ENCODE data around the gene NCKAP5L. TPM values are rescaled to one million over a fixed set of nuclear protein-coding genes. Genes with fewer than 3 reads are reported as not detected.

NCKAP5L gene
- total and polyA plus RNA-seq, 2 experiments from 2014 or later, result 10.2 to 37.0 TPM

DNA sequence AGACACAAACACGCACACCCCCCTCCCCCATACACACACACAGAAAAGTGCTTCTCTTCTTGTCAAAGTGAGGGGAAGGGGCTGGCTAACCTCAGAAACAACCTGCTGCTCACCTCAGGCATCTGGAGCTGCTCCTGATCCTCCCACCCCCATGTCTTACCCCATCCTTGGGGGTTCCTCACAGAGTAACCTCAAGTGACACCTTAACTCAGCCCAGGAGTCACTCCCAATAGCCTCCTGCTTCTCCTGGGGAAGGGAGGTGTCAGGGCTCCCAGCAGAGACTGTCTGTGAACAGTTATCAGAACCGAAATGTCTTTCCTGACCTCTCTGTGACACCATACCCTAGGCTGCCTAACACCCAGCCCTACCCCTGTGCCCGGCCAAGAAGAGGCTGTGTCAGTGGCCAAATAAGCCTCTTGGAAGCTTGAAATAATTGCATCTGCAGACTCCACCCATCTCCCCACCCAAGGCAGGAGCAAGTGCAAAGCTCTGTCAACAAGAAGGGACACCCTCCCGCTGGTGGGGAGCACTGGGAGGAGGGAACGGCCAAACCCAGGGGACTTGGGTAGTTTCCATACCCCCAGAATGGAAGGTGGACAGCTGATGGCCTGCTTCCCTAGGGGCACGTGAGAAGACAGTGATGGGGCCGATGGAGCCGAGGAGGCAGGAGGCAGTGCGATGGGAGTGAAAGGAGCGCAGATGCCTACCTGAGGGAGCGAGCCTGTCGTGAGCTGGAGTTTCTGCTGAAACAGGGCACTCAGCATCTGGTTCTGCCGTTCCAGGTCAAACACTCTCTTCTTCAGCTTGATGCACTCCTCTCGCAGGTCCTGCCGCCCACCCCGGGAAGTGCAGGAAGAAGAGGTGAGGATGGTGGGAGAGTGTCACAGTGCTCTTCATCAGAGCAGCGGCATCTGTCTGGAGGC is 26.8 kb downstream of the NCKAP5L start:
- 0 out of 2 replicates have a peak, but pooled peaks cover 3% of the 10 kb centered on the region for H3K36me3 ChIP-seq (ENCODE audit: insufficient read depth)
- peaks cover 24% of the 10 kb centered on the region for H3K36me3 Mint-ChIP-seq (ENCODE audit: low read depth)
- H3K27me3 ChIP-seq (ENCODE audit: insufficient read depth), result no peaks in the 10 kb centered on the region
- no peak for ATAC-seq
- DNase-seq (ENCODE audit: low spot score), result no peak
- H3F3A ChIP-seq (replicated peaks; ENCODE audit: low read depth), result no peaks in the 10 kb centered on the region
- H3K79me2 ChIP-seq (replicated peaks; ENCODE audit: insufficient read depth), result no peaks in the 10 kb centered on the region
- H4K20me1 ChIP-seq (replicated peaks; ENCODE audit: insufficient read depth), result 0 out of 2 replicates have a peak, but pooled peaks cover 3% of the 10 kb centered on the region
- no peaks in the 10 kb centered on the region for H3K4me1 Mint-ChIP-seq
- H3K9me2 ChIP-seq (ENCODE audit: insufficient read depth), result no peaks in the 10 kb centered on the region
- TF ChIP-seq NANOG (IDR thresholded peaks at IDR 0.05; ENCODE audit: borderline replicate concordance) (no peak), ZNF331 (CRISPR knock-in tag; IDR thresholded peaks at IDR 0.05; ENCODE audit: low read depth) (no peak), JUNB (IDR thresholded peaks at IDR 0.05; ENCODE audit: unreplicated experiment) (no peak), ZNF114 (CRISPR knock-in tag; IDR thresholded peaks at IDR 0.05) (no peak), EZH2phosphoT487 (IDR thresholded peaks at IDR 0.05; ENCODE audit: unreplicated experiment) (no peak)
- TF ChIP-seq, protein P1, sequence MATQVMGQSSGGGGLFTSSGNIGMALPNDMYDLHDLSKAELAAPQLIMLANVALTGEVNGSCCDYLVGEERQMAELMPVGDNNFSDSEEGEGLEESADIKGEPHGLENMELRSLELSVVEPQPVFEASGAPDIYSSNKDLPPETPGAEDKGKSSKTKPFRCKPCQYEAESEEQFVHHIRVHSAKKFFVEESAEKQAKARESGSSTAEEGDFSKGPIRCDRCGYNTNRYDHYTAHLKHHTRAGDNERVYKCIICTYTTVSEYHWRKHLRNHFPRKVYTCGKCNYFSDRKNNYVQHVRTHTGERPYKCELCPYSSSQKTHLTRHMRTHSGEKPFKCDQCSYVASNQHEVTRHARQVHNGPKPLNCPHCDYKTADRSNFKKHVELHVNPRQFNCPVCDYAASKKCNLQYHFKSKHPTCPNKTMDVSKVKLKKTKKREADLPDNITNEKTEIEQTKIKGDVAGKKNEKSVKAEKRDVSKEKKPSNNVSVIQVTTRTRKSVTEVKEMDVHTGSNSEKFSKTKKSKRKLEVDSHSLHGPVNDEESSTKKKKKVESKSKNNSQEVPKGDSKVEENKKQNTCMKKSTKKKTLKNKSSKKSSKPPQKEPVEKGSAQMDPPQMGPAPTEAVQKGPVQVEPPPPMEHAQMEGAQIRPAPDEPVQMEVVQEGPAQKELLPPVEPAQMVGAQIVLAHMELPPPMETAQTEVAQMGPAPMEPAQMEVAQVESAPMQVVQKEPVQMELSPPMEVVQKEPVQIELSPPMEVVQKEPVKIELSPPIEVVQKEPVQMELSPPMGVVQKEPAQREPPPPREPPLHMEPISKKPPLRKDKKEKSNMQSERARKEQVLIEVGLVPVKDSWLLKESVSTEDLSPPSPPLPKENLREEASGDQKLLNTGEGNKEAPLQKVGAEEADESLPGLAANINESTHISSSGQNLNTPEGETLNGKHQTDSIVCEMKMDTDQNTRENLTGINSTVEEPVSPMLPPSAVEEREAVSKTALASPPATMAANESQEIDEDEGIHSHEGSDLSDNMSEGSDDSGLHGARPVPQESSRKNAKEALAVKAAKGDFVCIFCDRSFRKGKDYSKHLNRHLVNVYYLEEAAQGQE (IDR thresholded peaks at IDR 0.05; ENCODE audit: unreplicated experiment), result no peak
- TF ChIP-seq, protein P2, sequence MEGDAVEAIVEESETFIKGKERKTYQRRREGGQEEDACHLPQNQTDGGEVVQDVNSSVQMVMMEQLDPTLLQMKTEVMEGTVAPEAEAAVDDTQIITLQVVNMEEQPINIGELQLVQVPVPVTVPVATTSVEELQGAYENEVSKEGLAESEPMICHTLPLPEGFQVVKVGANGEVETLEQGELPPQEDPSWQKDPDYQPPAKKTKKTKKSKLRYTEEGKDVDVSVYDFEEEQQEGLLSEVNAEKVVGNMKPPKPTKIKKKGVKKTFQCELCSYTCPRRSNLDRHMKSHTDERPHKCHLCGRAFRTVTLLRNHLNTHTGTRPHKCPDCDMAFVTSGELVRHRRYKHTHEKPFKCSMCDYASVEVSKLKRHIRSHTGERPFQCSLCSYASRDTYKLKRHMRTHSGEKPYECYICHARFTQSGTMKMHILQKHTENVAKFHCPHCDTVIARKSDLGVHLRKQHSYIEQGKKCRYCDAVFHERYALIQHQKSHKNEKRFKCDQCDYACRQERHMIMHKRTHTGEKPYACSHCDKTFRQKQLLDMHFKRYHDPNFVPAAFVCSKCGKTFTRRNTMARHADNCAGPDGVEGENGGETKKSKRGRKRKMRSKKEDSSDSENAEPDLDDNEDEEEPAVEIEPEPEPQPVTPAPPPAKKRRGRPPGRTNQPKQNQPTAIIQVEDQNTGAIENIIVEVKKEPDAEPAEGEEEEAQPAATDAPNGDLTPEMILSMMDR (conservative IDR thresholded peaks at IDR 0.05; ENCODE audit: low read depth in 2 of 2), result no peak
- no peak overlapping the region for H3K4me2 ChIP-seq
- no peak overlapping the region for H3K4me3 ChIP-seq
- no peaks in the 10 kb centered on the region for H3K9me3 Mint-ChIP-seq
- H3K4me1 ChIP-seq (ENCODE audit: insufficient read depth), result no peaks in the 10 kb centered on the region
- H3K27me3 Mint-ChIP-seq (ENCODE audit: insufficient read depth, low read depth, poor library complexity), result peaks cover 6% of the 10 kb centered on the region
- no peak overlapping the region for H2AFZ ChIP-seq
- H3K27ac Mint-ChIP-seq, result no peak overlapping the region
- H3K27ac ChIP-seq (ENCODE audit: low read depth), result no peak overlapping the region
- no peak overlapping the region for H3K4me3 Mint-ChIP-seq

DNA sequence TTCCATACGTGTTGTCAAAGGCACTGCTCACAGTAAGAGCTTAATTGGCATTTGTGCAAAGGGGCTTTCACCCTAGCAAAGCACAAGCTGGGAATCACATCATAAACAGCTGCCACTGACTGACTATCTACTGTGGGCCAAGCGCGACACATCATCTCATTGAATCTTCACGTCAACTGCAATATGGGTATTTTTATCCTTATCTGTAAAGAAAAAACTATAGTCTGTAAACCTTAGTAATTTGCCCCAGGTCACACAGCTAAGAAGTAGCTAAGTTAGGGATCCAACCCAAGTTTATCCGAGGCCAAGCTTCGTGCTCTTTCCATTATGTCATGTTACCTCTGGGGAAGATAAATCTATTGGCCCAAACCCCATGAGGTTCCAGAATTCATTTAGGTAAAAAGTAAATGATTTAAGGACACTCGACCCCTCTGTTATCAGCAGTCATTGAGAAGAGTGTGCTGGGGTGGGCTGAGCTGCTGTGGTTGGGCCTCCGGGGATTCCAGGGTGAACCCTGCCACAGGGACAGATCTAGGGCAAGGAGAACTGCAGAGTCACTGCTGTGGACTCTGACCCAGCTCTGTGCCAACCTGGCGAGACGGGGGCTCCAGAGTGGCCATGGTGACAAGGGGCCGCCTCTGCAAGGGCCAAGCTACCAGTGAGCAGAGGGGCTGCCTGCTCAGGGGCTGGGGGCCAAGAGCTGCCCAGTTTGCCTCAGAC is 27.6 kb downstream of the NCKAP5L start:
- Histone ChIP-seq H3K27me3 (ENCODE audit: insufficient read depth) (no peaks in the 10 kb centered on the region), H3K4me1 (ENCODE audit: insufficient read depth) (no peaks in the 10 kb centered on the region), H3K4me2 (no peak overlapping the region), H3F3A (replicated peaks; ENCODE audit: low read depth) (no peaks in the 10 kb centered on the region), H3K27ac (ENCODE audit: low read depth) (no peak overlapping the region), H3K36me3 (ENCODE audit: insufficient read depth) (0 out of 2 replicates have a peak, but pooled peaks cover 3% of the 10 kb centered on the region), H4K20me1 (replicated peaks; ENCODE audit: insufficient read depth) (0 out of 2 replicates have a peak, but pooled peaks cover 3% of the 10 kb centered on the region), H2AFZ (no peak overlapping the region), H3K9me2 (ENCODE audit: insufficient read depth) (no peaks in the 10 kb centered on the region), H3K79me2 (replicated peaks; ENCODE audit: insufficient read depth) (no peaks in the 10 kb centered on the region), H3K4me3 (no peak overlapping the region)
- no peak for DNase-seq (ENCODE audit: low spot score)
- H3K4me3 Mint-ChIP-seq, result no peak overlapping the region
- no peak for ATAC-seq
- peaks cover 24% of the 10 kb centered on the region for H3K36me3 Mint-ChIP-seq (ENCODE audit: low read depth)
- no peaks in the 10 kb centered on the region for H3K4me1 Mint-ChIP-seq
- H3K27ac Mint-ChIP-seq, result no peak overlapping the region
- no peaks in the 10 kb centered on the region for H3K9me3 Mint-ChIP-seq
- peaks cover 6% of the 10 kb centered on the region for H3K27me3 Mint-ChIP-seq (ENCODE audit: insufficient read depth, low read depth, poor library complexity)
- no peak for TF ChIP-seq ZNF114 (CRISPR knock-in tag; IDR thresholded peaks at IDR 0.05)
- TF ChIP-seq CREB1 (CRISPR knock-in tag; IDR thresholded peaks at IDR 0.05; ENCODE audit: low read depth), result no peak
- TF ChIP-seq STAT1 (IDR thresholded peaks at IDR 0.05; ENCODE audit: unreplicated experiment), result no peak
- no peak for TF ChIP-seq POLR2AphosphoS5 (IDR thresholded peaks at IDR 0.05; ENCODE audit: low read depth)
- TF ChIP-seq NANOG (IDR thresholded peaks at IDR 0.05; ENCODE audit: borderline replicate concordance), result no peak
- TF ChIP-seq, protein P3, sequence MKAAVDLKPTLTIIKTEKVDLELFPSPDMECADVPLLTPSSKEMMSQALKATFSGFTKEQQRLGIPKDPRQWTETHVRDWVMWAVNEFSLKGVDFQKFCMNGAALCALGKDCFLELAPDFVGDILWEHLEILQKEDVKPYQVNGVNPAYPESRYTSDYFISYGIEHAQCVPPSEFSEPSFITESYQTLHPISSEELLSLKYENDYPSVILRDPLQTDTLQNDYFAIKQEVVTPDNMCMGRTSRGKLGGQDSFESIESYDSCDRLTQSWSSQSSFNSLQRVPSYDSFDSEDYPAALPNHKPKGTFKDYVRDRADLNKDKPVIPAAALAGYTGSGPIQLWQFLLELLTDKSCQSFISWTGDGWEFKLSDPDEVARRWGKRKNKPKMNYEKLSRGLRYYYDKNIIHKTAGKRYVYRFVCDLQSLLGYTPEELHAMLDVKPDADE (IDR thresholded peaks at IDR 0.05), result no peak
- TF ChIP-seq, protein P2 (conservative IDR thresholded peaks at IDR 0.05; ENCODE audit: low read depth in 2 of 2), result no peak
- TF ChIP-seq EZH2phosphoT487 (IDR thresholded peaks at IDR 0.05; ENCODE audit: unreplicated experiment), result no peak
- no peak for TF ChIP-seq EZH2 (IDR thresholded peaks at IDR 0.05; ENCODE audit: low read depth, unreplicated experiment)

Measured in GM23338 (cell line).